HEK293 (cell line): ENCODE measurements around the gene SEMA6A.

Experiments used
- HIC1 ChIP-seq: fragments of 450-650 bp; formaldehyde crosslinking; IDR thresholded peaks from 2 replicates; pipeline ENCODE4 v1.5.1; 2016; ENCODE audit warnings: missing biosample characterization, missing genetic modification characterization
- KLF9 ChIP-seq: fragments of 450-650 bp; formaldehyde crosslinking; IDR thresholded peaks from 2 replicates; pipeline ENCODE4 v1.5.1; 2016; ENCODE audit warnings: missing biosample characterization, missing genetic modification characterization, low read depth
- MEIS1 ChIP-seq: sonication (generic); formaldehyde crosslinking; IDR thresholded peaks from 2 replicates; pipeline ENCODE4 v1.8.1; 2022; ENCODE audit warnings: missing genetic modification reagents, mild to moderate bottlenecking, borderline replicate concordance
- OSR2 ChIP-seq: fragments of 450-650 bp; formaldehyde crosslinking; IDR thresholded peaks from 2 replicates; pipeline ENCODE4 v1.5.1; 2016; ENCODE audit warnings: missing biosample characterization, missing genetic modification characterization
- PRDM1 ChIP-seq: fragments of 450-650 bp; formaldehyde crosslinking; IDR thresholded peaks from 2 replicates; pipeline ENCODE4; 2016; ENCODE audit warnings: missing biosample characterization, missing genetic modification characterization
- TSHZ1 ChIP-seq: fragments of 450-650 bp; formaldehyde crosslinking; IDR thresholded peaks from 2 replicates; pipeline ENCODE4 v1.5.1; 2016; ENCODE audit warnings: missing biosample characterization, missing genetic modification characterization, borderline replicate concordance
- ZBTB6 ChIP-seq: fragments of 450-650 bp; formaldehyde crosslinking; IDR thresholded peaks from 2 replicates; pipeline ENCODE4 v1.5.1; 2017; ENCODE audit warnings: missing biosample characterization, missing genetic modification characterization
- ZEB2 ChIP-seq: fragments of 450-650 bp; formaldehyde crosslinking; IDR thresholded peaks from 2 replicates; pipeline ENCODE4 v1.5.1; 2016; ENCODE audit warnings: missing biosample characterization, missing genetic modification characterization
- ZFP69B ChIP-seq: fragments of 450-650 bp; formaldehyde crosslinking; IDR thresholded peaks from 2 replicates; pipeline ENCODE4 v1.5.1; 2016; ENCODE audit warnings: missing biosample characterization, missing genetic modification characterization
- ZNF148 ChIP-seq: fragments of 450-650 bp; formaldehyde crosslinking; IDR thresholded peaks from 2 replicates; pipeline ENCODE4 v1.5.0; 2017; ENCODE audit warnings: missing biosample characterization, missing genetic modification characterization, borderline replicate concordance
- ZNF214 ChIP-seq: fragments of 450-650 bp; formaldehyde crosslinking; IDR thresholded peaks from 2 replicates; pipeline ENCODE4 v1.5.1; 2017; ENCODE audit warnings: missing biosample characterization, mild to moderate bottlenecking, missing genetic modification characterization, borderline replicate concordance
- ZNF280C ChIP-seq: fragments of 450-650 bp; formaldehyde crosslinking; IDR thresholded peaks from 2 replicates; pipeline ENCODE4 v1.5.1; 2016; ENCODE audit warnings: missing biosample characterization, missing genetic modification characterization
- ZNF518A ChIP-seq: fragments of 450-650 bp; formaldehyde crosslinking; conservative IDR thresholded peaks from 2 replicates; pipeline ENCODE4 v1.5.1; 2016; ENCODE audit warnings: low read depth, missing biosample characterization, missing genetic modification characterization
- ZNF558 ChIP-seq: fragments of 450-650 bp; formaldehyde crosslinking; IDR thresholded peaks from 2 replicates; pipeline ENCODE4 v1.5.1; 2016; ENCODE audit warnings: missing biosample characterization, missing genetic modification characterization
- ZNF560 ChIP-seq: fragments of 450-650 bp; formaldehyde crosslinking; IDR thresholded peaks from 2 replicates; pipeline ENCODE4 v1.5.1; 2017; ENCODE audit warnings: missing biosample characterization, missing genetic modification characterization, borderline replicate concordance
- ZNF561 ChIP-seq: fragments of 450-650 bp; IDR thresholded peaks from 2 replicates; pipeline ENCODE4 v1.5.1; 2018; ENCODE audit warnings: missing biosample characterization, missing genetic modification characterization, borderline replicate concordance
- ZNF571 ChIP-seq: fragments of 450-650 bp; formaldehyde crosslinking; IDR thresholded peaks from 2 replicates; pipeline ENCODE4 v1.5.0; 2017; ENCODE audit warnings: missing biosample characterization, missing genetic modification characterization
- ZNF692 ChIP-seq: fragments of 450-650 bp; formaldehyde crosslinking; IDR thresholded peaks from 2 replicates; pipeline ENCODE4 v1.5.1; 2016; ENCODE audit warnings: missing biosample characterization, missing genetic modification characterization
- ZSCAN23 ChIP-seq: fragments of 450-650 bp; formaldehyde crosslinking; IDR thresholded peaks from 2 replicates; pipeline ENCODE4 v1.5.1; 2016; ENCODE audit warnings: missing biosample characterization, missing genetic modification characterization
- ZXDB ChIP-seq: fragments of 450-650 bp; formaldehyde crosslinking; IDR thresholded peaks from 2 replicates; pipeline ENCODE4 v1.5.1; 2016; ENCODE audit warnings: missing biosample characterization, missing genetic modification characterization

SEMA6A gene

GRCh38 chr5:116573702-116574366 is 789 bp downstream of the SEMA6A start (continued):
- no peak for TF ChIP-seq ZNF518A (tag by site-specific recombination)
- no peak for TF ChIP-seq ZSCAN23 (tag by site-specific recombination)
- 0 out of 2 replicates have a peak, but pooled peaks have one; percentile 52 for TF ChIP-seq ZEB2
- no peak for TF ChIP-seq ZNF214 (tag by site-specific recombination)
- no peak for TF ChIP-seq ZNF571
- TF ChIP-seq MEIS1: no peak
- TF ChIP-seq KLF9: peak; percentile 50
- TF ChIP-seq ZNF558: no peak
- TF ChIP-seq OSR2 (tag by site-specific recombination): no peak
- TF ChIP-seq PRDM1 (tag by site-specific recombination): no peak
- TF ChIP-seq ZNF148 (tag by site-specific recombination): no peak
- TF ChIP-seq HIC1 (tag by site-specific recombination): no peak
- TF ChIP-seq ZNF692 (tag by site-specific recombination): no peak
- no peak for TF ChIP-seq ZXDB (tag by site-specific recombination)
- TF ChIP-seq ZNF561 (tag by site-specific recombination): peak; percentile 96
- no peak for TF ChIP-seq ZFP69B
- no peak for TF ChIP-seq ZNF280C (tag by site-specific recombination)
- no peak for TF ChIP-seq ZNF560 (tag by site-specific recombination)
- no peak for TF ChIP-seq TSHZ1 (tag by site-specific recombination)
- no peak for TF ChIP-seq ZBTB6 (tag by site-specific recombination)
